Brain pericyte (primary cell): ENCODE data around the gene TBC1D10A.

ENCODE experiments used
- DNase-seq: peaks from one replicate; pipeline ENCODE4 v3.0.0-alpha.2; 2012; ENCODE audit warnings: low read depth, low spot score

TBC1D10A gene

GRCh38 chr22:30321461-30321860 lies 5.3 kb downstream of the TBC1D10A start:
- DNase-seq, result no peak

- DNase-seq, result no peak
These were observed 6.7 kb downstream of the TBC1D10A start for GRCh38 chr22:30320021-30320556.

GRCh38 chr22:30318799-30319419 lies 7.8 kb downstream of the TBC1D10A start:
- DNase-seq, result no peak

- no peak for DNase-seq
These were observed 9.0 kb downstream of the TBC1D10A start for GRCh38 chr22:30317778-30318177.

- no peak for DNase-seq
These were observed 10.7 kb downstream of the TBC1D10A start for GRCh38 chr22:30315962-30316576.

GRCh38 chr22:30314915-30315314 lies 11.8 kb downstream of the TBC1D10A start:
- DNase-seq, result no peak

GRCh38 chr22:30313527-30314363 lies 13.0 kb downstream of the TBC1D10A start:
- no peak for DNase-seq

- DNase-seq, result no peak
These were observed 14.7 kb downstream of the TBC1D10A start for GRCh38 chr22:30312053-30312452.

GRCh38 chr22:30310881-30311771 lies 15.6 kb downstream of the TBC1D10A start:
- DNase-seq, result no peak

- no peak for DNase-seq
These were observed 16.6 kb downstream of the TBC1D10A start for GRCh38 chr22:30309951-30310741.

GRCh38 chr22:30308518-30309230 lies 18.1 kb downstream of the TBC1D10A start:
- no peak for DNase-seq

GRCh38 chr22:30308093-30308492 lies 18.6 kb downstream of the TBC1D10A start:
- no peak for DNase-seq

GRCh38 chr22:30307041-30307574 lies 19.6 kb downstream of the TBC1D10A start:
- DNase-seq, result no peak

GRCh38 chr22:30306627-30307011 lies 20.1 kb downstream of the TBC1D10A start:
- DNase-seq, result no peak

- no peak for DNase-seq
These were observed 20.7 kb downstream of the TBC1D10A start for GRCh38 chr22:30305906-30306626.

- DNase-seq, result no peak
These were observed 21.2 kb downstream of the TBC1D10A start for GRCh38 chr22:30305519-30305905.

GRCh38 chr22:30304495-30305244 lies 22.1 kb downstream of the TBC1D10A start:
- no peak for DNase-seq

- no peak for DNase-seq
These were observed 24.0 kb downstream of the TBC1D10A start for GRCh38 chr22:30302810-30303138.
